Amygdala (tissue), 56 donors: ENCODE data around the gene BAG5.
"Not testable (repeated sequence)": the region's sequence is repeated elsewhere in the genome, so short reads cannot be mapped to it uniquely, and the experiment has no call there.

ENCODE experiments used
- DNase-seq, 56 donors: peaks; one replicate each; lab custom pipeline; 2025; lab: John Stamatoyannopoulos, UW

The BAG5 gene

GRCh38 chr14:103527408-103528145, 34.9 kb downstream of the BAG5 start:
- no peak for DNase-seq

GRCh38 chr14:103526914-103527248, 35.6 kb downstream of the BAG5 start:
- no peak for DNase-seq

- no peak for DNase-seq
These were observed 36.1 kb downstream of the BAG5 start for GRCh38 chr14:103526247-103526913.

GRCh38 chr14:103525430-103526246, 36.8 kb downstream of the BAG5 start:
- not testable (repeated sequence) for DNase-seq

- DNase-seq, result no peak
These were observed 38.2 kb downstream of the BAG5 start for GRCh38 chr14:103524002-103524935.

- no peak for DNase-seq
These were observed 38.9 kb downstream of the BAG5 start for GRCh38 chr14:103523575-103523954.

GRCh38 chr14:103522649-103523574, 39.5 kb downstream of the BAG5 start, which contains the start of gene CKB:
TSS of gene CKB (minus strand) at chr14:103522830. CDS start at chr14:103522493, 337 bp downstream.
- DNase-seq, result peak in 47 of 56 donors; percentile 30 to 86 (median 67)

- DNase-seq, result peak in 3 of 56 donors; percentile 41 to 58 (median 45)
These were observed 40.4 kb downstream of the BAG5 start for GRCh38 chr14:103521951-103522563.

GRCh38 chr14:103521438-103521950, 41.0 kb downstream of the BAG5 start:
- DNase-seq, result peak in 10 of 56 donors; percentile 66 to 84 (median 80)

- peak in 43 of 56 donors; percentile 43 to 86 (median 72) for DNase-seq
These were observed 41.6 kb downstream of the BAG5 start for GRCh38 chr14:103520657-103521437.

GRCh38 chr14:103520269-103520656, 42.2 kb downstream of the BAG5 start:
- no peak for DNase-seq

- DNase-seq, result no peak
These were observed 42.6 kb downstream of the BAG5 start for GRCh38 chr14:103519837-103520212.

- peak in 1 of 56 donors; percentile 48 for DNase-seq
These were observed 43.2 kb downstream of the BAG5 start for GRCh38 chr14:103519043-103519836.

GRCh38 chr14:103518422-103519042, 43.9 kb downstream of the BAG5 start:
- DNase-seq, result peak in 33 of 56 donors; percentile 34 to 79 (median 57)

- DNase-seq, result peak in 6 of 56 donors; percentile 35 to 62 (median 52)
These were observed 44.6 kb downstream of the BAG5 start for GRCh38 chr14:103517721-103518421.
